ENCODE measurements around the gene ITGB5. TPM values are rescaled to one million over a fixed set of nuclear protein-coding genes. Genes with fewer than 3 reads are reported as not detected.

The ITGB5 gene
- polyA plus RNA-seq, 2 of the 4 experiments (the other 2 are of a cell fraction), result 201 to 260 TPM

DNA sequence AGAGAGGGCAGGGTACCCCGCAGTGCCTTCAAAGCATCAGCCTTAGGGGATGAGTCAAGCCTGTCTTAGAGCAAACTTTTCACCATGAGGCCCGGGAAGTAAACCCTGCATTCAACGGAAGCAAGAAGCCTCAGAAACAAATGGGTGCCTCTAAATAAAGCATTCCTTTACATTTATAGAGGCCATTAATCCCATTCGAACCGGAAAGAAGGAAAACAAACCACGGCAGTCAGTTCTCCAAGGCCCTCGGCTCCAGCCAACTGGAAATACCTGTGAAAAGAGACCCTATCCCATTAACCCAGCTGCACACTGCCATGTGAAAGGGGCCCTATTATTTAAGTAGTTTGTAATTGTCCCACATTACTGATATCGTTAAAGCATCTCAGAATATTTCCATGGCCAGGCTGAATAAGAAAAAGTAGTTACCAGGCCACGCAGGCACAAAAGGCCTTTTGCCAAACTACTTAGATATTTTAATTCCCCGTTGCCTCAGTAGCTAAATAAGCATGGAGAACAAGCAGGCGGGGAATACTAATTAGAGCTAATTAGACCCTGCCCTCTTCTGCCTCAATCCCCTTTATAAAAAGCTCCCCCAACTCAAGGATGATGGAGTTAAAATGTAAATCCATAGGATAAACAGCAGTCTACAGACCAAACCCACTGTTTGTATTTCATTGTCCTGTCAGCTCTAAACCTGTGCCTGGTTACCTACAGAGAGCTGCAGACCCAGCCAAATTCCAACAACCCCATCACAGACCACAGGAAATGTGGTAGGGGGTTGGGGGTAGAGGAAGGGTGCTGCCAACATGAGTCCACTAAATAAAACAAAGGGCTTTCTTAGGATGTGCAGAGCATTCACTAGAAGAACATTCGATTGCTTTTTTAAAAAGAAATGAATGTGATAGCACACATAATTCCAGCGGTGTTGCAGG lies 4.1 kb downstream of the ITGB5 start:
- H3K4me1 ChIP-seq, result peaks cover 60% of the 10 kb centered on the region
- peak overlapping the region; percentile 90 for H3K4me2 ChIP-seq
- H3K27ac ChIP-seq, result peak overlapping the region; percentile 90 to 99
- ChIA-PET CTCF (interaction anchor here (0.7 to 2.3 kb wide), 3 partner anchors 18 to 122 kb away, joined by 3 to 8 read pairs (median 6); no protein-coding TSS in a partner anchor), POLR2A (no interaction called here)
- ATAC-seq (no peak), FAIRE-seq (no peak), DNase-seq (ENCODE audit: low read depth in 1 of 2, low spot score in 1 of 2) (no peak)
- no peaks in the 10 kb centered on the region for H3K9me3 ChIP-seq
- 77% methylated on average over 13 of the region's 13 CpGs for WGBS (ENCODE audit: missing lambda C conversion rate)
- TF ChIP-seq, protein P1, sequence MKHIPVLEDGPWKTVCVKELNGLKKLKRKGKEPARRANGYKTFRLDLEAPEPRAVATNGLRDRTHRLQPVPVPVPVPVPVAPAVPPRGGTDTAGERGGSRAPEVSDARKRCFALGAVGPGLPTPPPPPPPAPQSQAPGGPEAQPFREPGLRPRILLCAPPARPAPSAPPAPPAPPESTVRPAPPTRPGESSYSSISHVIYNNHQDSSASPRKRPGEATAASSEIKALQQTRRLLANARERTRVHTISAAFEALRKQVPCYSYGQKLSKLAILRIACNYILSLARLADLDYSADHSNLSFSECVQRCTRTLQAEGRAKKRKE (CRISPR knock-in tag; IDR thresholded peaks at IDR 0.05; ENCODE audit: low read depth), result 0 out of 2 replicates have a peak, but pooled peaks have one; percentile 42
- no peak for TF ChIP-seq EP300 (IDR thresholded peaks at IDR 0.05)
- TF ChIP-seq, protein P2, sequence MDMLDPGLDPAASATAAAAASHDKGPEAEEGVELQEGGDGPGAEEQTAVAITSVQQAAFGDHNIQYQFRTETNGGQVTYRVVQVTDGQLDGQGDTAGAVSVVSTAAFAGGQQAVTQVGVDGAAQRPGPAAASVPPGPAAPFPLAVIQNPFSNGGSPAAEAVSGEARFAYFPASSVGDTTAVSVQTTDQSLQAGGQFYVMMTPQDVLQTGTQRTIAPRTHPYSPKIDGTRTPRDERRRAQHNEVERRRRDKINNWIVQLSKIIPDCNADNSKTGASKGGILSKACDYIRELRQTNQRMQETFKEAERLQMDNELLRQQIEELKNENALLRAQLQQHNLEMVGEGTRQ (IDR thresholded peaks at IDR 0.05), result no peak
- no peak for TF ChIP-seq RCOR1 (IDR thresholded peaks at IDR 0.05; ENCODE audit: low read depth, low read length)
- no peak overlapping the region for H3K4me3 ChIP-seq

DNA sequence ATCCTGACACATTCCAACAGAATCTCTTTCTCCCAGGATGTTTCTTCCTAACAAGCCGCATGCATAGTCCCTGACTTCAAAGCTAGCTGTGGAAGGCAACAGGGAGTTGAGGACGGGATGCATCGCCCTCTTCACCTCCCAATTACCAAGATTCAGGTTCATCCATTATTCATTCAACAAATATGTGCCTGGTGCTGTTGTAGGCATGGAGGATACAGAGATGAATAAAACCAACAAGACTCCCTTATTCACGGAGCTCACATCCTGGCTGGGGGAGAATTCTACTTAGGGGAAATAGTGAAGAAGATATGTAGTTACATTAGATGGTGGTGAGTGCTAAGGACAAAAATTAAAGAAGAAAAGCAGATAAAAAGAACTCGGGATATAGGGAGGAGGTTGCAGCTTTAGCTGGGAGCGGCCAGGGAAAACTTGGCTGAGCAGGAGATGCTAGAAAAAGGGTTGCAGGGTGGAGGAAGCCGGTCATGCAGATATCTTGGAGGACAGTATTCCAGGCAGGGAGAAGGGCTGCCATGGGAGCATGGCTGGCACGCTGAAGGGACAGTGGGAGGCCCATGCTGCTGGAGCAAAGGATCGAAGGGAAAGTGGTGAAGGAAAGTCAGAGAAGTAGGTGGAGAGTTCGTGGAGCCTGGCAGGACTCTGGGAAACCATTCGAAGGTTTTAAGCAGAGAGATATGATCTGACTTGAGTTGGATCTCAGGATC lies 5.0 kb downstream of the ITGB5 start:
- WGBS (ENCODE audit: missing lambda C conversion rate), result 89% methylated on average over 11 of the region's 11 CpGs
- Histone ChIP-seq H3K4me2 (peak overlapping the region; percentile 90; the same call in 2 of the 3 replicates), H3K4me1 (peaks cover 68% of the 10 kb centered on the region), H3K27ac (peak overlapping the region; percentile 90 to 99), H3K4me3 (no peak overlapping the region), H3K9me3 (no peaks in the 10 kb centered on the region)
- FAIRE-seq, result no peak
- no peak for DNase-seq (ENCODE audit: low read depth in 1 of 2, low spot score in 1 of 2)
- no peak for ATAC-seq
- ChIA-PET CTCF (interaction anchor here (0.7 to 2.3 kb wide), 4 partner anchors 19 to 121 kb away, joined by 3 to 8 read pairs (median 5); no protein-coding TSS in a partner anchor), POLR2A (no interaction called here)
- TF ChIP-seq JUN (IDR thresholded peaks at IDR 0.05) (no peak), HEYL (CRISPR knock-in tag; IDR thresholded peaks at IDR 0.05) (no peak), CEBPB (IDR thresholded peaks at IDR 0.05) (no peak), KDM5A (IDR thresholded peaks at IDR 0.05) (no peak), POLR2A (IDR thresholded peaks at IDR 0.05; ENCODE audit: low read length) (no peak), CHD4 (IDR thresholded peaks at IDR 0.05; ENCODE audit: borderline replicate concordance) (no peak), HDAC2 (IDR thresholded peaks at IDR 0.05) (no peak), RNF2 (IDR thresholded peaks at IDR 0.05; ENCODE audit: borderline replicate concordance, low read depth) (no peak), RARB (CRISPR knock-in tag; IDR thresholded peaks at IDR 0.05) (no peak), FOXS1 (CRISPR knock-in tag; IDR thresholded peaks at IDR 0.05) (no peak), BHLHE40 (IDR thresholded peaks at IDR 0.05; ENCODE audit: low read depth, low read length) (no peak), CBX2 (IDR thresholded peaks at IDR 0.05; ENCODE audit: borderline replicate concordance, low read depth) (no peak), ZNF302 (CRISPR knock-in tag; IDR thresholded peaks at IDR 0.05) (no peak)
- TF ChIP-seq, protein P1 (CRISPR knock-in tag; IDR thresholded peaks at IDR 0.05; ENCODE audit: low read depth), result no peak
- TF ChIP-seq, protein P3, sequence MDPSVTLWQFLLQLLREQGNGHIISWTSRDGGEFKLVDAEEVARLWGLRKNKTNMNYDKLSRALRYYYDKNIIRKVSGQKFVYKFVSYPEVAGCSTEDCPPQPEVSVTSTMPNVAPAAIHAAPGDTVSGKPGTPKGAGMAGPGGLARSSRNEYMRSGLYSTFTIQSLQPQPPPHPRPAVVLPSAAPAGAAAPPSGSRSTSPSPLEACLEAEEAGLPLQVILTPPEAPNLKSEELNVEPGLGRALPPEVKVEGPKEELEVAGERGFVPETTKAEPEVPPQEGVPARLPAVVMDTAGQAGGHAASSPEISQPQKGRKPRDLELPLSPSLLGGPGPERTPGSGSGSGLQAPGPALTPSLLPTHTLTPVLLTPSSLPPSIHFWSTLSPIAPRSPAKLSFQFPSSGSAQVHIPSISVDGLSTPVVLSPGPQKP (IDR thresholded peaks at IDR 0.05; ENCODE audit: low read depth, low read length), result no peak
